H1 (cell line): Measurements from ENCODE around the gene KHDRBS2. TPM values are rescaled to one million over a fixed set of nuclear protein-coding genes. Genes with fewer than 3 reads are reported as not detected.

ENCODE experiments used
- ATF3 ChIP-seq: IDR thresholded peaks from 2 replicates; pipeline ENCODE4 v1.6.1; 2011; ENCODE audit warnings: low read depth, mild to moderate bottlenecking, low read length; ENCODE audit not compliant: insufficient read depth
- CHD7 ChIP-seq: fragments of 300-600 bp; sonication (generic); IDR thresholded peaks from 2 replicates; pipeline ENCODE4 v1.7.1; 2012; ENCODE audit warnings: low read length, moderate library complexity, mild to moderate bottlenecking, inconsistent platforms; ENCODE audit not compliant: insufficient replicate concordance
- KDM4A ChIP-seq: IDR thresholded peaks from one replicate; pipeline ENCODE4 v1.7.1; 2012; ENCODE audit warnings: low read depth, mild to moderate bottlenecking, moderate library complexity, low read length, inconsistent platforms; ENCODE audit not compliant: severe bottlenecking
- RNF2 ChIP-seq: fragments of 200-900, 300-1000 bp; sonication (generic); IDR thresholded peaks from 2 replicates; pipeline ENCODE4 v1.7.1; 2016; ENCODE audit warnings: borderline replicate concordance, low read depth, mild to moderate bottlenecking, antibody characterized with exemption, low read length; ENCODE audit not compliant: poor library complexity, severe bottlenecking; ENCODE audit errors: missing control alignments
- SUZ12 ChIP-seq: fragments of 200-600 bp; sonication (generic); IDR thresholded peaks from 2 replicates; pipeline ENCODE4 v1.6.1; 2012; ENCODE audit warnings: mild to moderate bottlenecking, inconsistent platforms, low read length, moderate library complexity, mixed read lengths
- polyA plus RNA-seq, 7 experiments: library from polyadenylated mRNA; depleted of rRNA in 3 of 7; stranded (reverse) in 5 of 7; unstranded in 2 of 7; fragments of >200 nt in 5 of 7; fragments of 200-250 nt in 2 of 7; gene quantifications; 1 replicate in 5 of 7; 2 replicates in 1 of 7; 4 replicates in 1 of 7; pipeline versions ENCODE4 v1.2.1 to v1.2.3, GENCODE V29; 2011 to 2013; ENCODE audit warnings: missing spikeins in 2 of 7, mixed read lengths in 2 of 7
- total RNA-seq: library from RNA; stranded (reverse); fragmentation: NEBNext Ultra II Directional; extraction: Animal tissue kit (Norgen Biotek cat#: 25700); gene quantifications from 2 replicates; pipeline ENCODE4 v1.2.1, GENCODE V29; 2021
- TF ChIP-seq, protein P1 (sequence below): IDR thresholded peaks from 2 replicates; pipeline ENCODE4 v1.6.1; 2012; ENCODE audit warnings: inconsistent platforms

Gene KHDRBS2
- total and polyA plus RNA-seq, 2 of the 8 experiments (the other 6 are each of a cell fraction or from before 2014, with no cell fraction given), result 5.2 to 7.7 TPM

DNA sequence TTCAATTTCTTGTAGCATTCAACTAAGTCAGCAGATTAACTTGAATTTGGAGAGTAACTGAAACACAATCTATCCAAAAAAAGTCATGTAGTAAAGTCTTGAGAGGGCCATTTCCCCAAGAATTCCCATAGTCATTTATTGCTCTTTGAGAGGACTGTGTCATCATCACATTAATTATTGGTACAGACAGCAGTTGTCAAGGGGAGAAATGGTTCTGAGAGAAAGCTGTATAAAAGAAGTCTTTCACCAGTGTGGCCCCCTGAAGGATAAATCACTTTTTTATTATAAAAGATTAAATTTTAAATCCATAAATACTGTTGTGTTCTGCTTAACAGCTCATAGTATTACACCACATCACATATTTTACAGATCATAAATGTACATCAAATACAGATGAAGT lies 111.5 kb downstream of the KHDRBS2 start (continued):
- no peak for TF ChIP-seq KDM4A
- TF ChIP-seq, protein P1, sequence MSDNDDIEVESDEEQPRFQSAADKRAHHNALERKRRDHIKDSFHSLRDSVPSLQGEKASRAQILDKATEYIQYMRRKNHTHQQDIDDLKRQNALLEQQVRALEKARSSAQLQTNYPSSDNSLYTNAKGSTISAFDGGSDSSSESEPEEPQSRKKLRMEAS, result no peak
- no peak for TF ChIP-seq ATF3
- no peak for TF ChIP-seq SUZ12
- TF ChIP-seq CHD7, result no peak
- TF ChIP-seq RNF2, result no peak
